Measurements from ENCODE around the gene PLAGL1.

Gene PLAGL1

DNA sequence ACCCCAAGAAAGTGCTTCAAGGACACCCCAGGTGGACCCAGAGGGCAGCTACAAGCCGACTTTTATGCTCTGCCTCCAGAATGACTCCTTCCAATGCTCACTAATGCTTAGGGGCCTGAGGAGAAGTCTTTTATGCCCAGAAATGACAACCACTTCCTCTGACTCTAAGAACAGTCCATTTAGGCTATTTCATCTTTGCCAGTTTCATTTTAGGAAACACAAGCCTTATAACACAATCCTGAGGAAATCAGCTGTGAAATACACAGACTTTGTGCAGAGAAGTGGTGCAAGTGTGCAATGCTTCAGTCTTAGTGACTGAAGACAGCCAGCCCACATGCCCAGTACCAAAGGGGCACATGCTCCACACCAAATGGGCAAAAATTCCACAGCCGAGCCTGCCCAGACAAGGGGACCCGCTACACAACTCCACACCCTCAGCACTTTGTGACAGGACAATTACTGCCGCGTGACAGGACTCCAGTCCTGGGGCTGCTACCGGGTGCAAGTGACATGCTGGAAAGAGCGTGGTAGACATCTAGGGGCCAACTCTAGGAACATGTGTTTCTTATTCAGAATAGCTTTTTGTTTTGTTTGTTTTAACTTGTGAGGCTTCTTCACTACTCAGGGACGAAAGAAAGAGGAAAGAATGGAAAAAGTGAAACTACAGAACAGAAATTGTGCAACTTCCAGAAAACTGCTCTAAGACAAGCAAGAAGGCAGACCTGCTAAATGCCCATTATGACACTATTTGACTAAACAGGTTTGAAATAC, 28.2 kb upstream of the PLAGL1 start:
- H3K4me2 ChIP-seq = no peak overlapping the region
- no peak overlapping the region for H3K27ac ChIP-seq
- no peaks in the 10 kb centered on the region for H4K20me1 ChIP-seq (ENCODE audit: insufficient read depth)
- no peak overlapping the region for H3K4me3 ChIP-seq (IDR thresholded peaks at IDR 0.05; ENCODE audit: insufficient read depth, low read depth, low read length)
- no peaks in the 10 kb centered on the region for H3K36me3 ChIP-seq (ENCODE audit: insufficient read depth)
- no peaks in the 10 kb centered on the region for H3K79me2 ChIP-seq (ENCODE audit: insufficient read depth, low read depth)
- no peak overlapping the region for H2AFZ ChIP-seq (ENCODE audit: low read depth)
- H3K4me1 ChIP-seq (ENCODE audit: low read depth, poor library complexity, severe bottlenecking) = no peaks in the 10 kb centered on the region
- H3K9ac ChIP-seq = no peak overlapping the region
- no peaks in the 10 kb centered on the region for H3K27me3 ChIP-seq (ENCODE audit: insufficient read depth, low read depth)
- TF ChIP-seq CTCF (conservative IDR thresholded peaks at IDR 0.05; ENCODE audit: low read depth, low read length) = no peak

DNA sequence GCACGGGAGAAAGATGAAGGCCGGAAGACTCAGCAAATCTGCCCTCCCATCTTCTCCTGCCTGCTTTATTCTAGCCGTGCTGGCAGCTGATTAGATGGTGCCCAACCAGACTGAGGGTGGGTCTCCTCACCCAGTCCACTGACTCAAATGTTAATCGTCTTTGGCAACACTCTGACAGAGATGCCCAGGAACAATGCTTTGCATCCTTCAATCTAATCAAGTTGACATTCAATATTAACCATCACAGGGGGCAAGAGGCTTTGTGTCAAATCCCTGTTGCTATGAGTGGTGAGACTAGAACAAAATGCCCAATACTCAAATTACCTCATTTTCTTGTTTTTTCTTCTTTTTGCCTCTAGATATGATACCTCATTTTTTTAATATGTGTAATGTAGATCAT, 27.4 kb upstream of the PLAGL1 start:
- no peak overlapping the region for H3K27ac ChIP-seq
- no peaks in the 10 kb centered on the region for H3K27me3 ChIP-seq (ENCODE audit: insufficient read depth, low read depth)
- no peak overlapping the region for H2AFZ ChIP-seq (ENCODE audit: low read depth)
- TF ChIP-seq CTCF (conservative IDR thresholded peaks at IDR 0.05; ENCODE audit: low read depth, low read length) = no peak
- H3K4me3 ChIP-seq (IDR thresholded peaks at IDR 0.05; ENCODE audit: insufficient read depth, low read depth, low read length) = no peak overlapping the region
- no peaks in the 10 kb centered on the region for H4K20me1 ChIP-seq (ENCODE audit: insufficient read depth)
- no peak overlapping the region for H3K9ac ChIP-seq
- no peaks in the 10 kb centered on the region for H3K36me3 ChIP-seq (ENCODE audit: insufficient read depth)
- no peaks in the 10 kb centered on the region for H3K79me2 ChIP-seq (ENCODE audit: insufficient read depth, low read depth)
- no peaks in the 10 kb centered on the region for H3K4me1 ChIP-seq (ENCODE audit: low read depth, poor library complexity, severe bottlenecking)
- no peak overlapping the region for H3K4me2 ChIP-seq

GRCh38 chr6:144033816-144034735, 26.0 kb upstream of the PLAGL1 start:
- Histone ChIP-seq H3K4me3 (IDR thresholded peaks at IDR 0.05; ENCODE audit: insufficient read depth, low read depth, low read length) (no peak overlapping the region), H3K4me1 (ENCODE audit: low read depth, poor library complexity, severe bottlenecking) (no peaks in the 10 kb centered on the region), H3K27ac (no peak overlapping the region), H3K9ac (no peak overlapping the region), H4K20me1 (ENCODE audit: insufficient read depth) (no peaks in the 10 kb centered on the region), H2AFZ (ENCODE audit: low read depth) (no peak overlapping the region), H3K27me3 (ENCODE audit: insufficient read depth, low read depth) (no peaks in the 10 kb centered on the region), H3K4me2 (no peak overlapping the region), H3K79me2 (ENCODE audit: insufficient read depth, low read depth) (no peaks in the 10 kb centered on the region), H3K36me3 (ENCODE audit: insufficient read depth) (no peaks in the 10 kb centered on the region)
- no peak for TF ChIP-seq CTCF (conservative IDR thresholded peaks at IDR 0.05; ENCODE audit: low read depth, low read length)

DNA sequence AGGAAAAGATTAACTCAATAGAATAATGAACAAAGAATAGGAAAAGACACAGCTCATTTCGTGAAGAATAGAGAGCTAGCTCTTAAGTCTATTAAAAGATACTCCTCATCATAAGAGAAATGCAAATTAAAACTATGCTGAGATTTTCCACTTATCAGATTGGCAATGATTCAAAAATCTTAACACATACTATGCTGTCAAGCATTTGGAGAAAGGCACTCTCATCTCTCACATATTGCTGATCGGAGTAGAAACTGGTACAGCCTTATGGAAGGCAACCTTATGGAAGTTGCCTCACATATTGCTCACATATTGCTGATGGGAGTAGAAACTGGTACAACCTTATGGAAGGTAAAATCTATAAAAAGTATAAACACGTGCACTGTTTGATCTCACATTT, 21.4 kb upstream of the PLAGL1 start:
- no peak for TF ChIP-seq CTCF (conservative IDR thresholded peaks at IDR 0.05; ENCODE audit: low read depth, low read length)
- Histone ChIP-seq H3K9ac (no peak overlapping the region), H3K4me1 (ENCODE audit: low read depth, poor library complexity, severe bottlenecking) (no peaks in the 10 kb centered on the region), H3K79me2 (ENCODE audit: insufficient read depth, low read depth) (no peaks in the 10 kb centered on the region), H4K20me1 (ENCODE audit: insufficient read depth) (no peaks in the 10 kb centered on the region), H3K36me3 (ENCODE audit: insufficient read depth) (no peaks in the 10 kb centered on the region), H3K4me3 (IDR thresholded peaks at IDR 0.05; ENCODE audit: insufficient read depth, low read depth, low read length) (no peak overlapping the region), H3K27ac (no peak overlapping the region), H2AFZ (ENCODE audit: low read depth) (no peak overlapping the region), H3K27me3 (ENCODE audit: insufficient read depth, low read depth) (no peaks in the 10 kb centered on the region), H3K4me2 (no peak overlapping the region)

All from KMS-11 (cell line).